HTR-8/SVneo (cell line): ENCODE results near the gene SCYL2.
A peak's percentile ranks its signal among the peaks of the same experiment; 100 is the strongest.
"Not testable (repeated sequence)": the region's sequence is repeated elsewhere in the genome, so short reads cannot be mapped to it uniquely, and the experiment has no call there.

ENCODE experiments used
- DNase-seq: peaks from one replicate; pipeline ENCODE4 v3.0.0; 2011; ENCODE audit warnings: low spot score, mixed read lengths; ENCODE audit not compliant: insufficient read length
- FAIRE-seq: peaks from 2 replicates; lab custom pipeline; 2011; peaks lifted over from hg19 to GRCh38; lab: Jason Lieb, UNC

SCYL2 gene, protein sequence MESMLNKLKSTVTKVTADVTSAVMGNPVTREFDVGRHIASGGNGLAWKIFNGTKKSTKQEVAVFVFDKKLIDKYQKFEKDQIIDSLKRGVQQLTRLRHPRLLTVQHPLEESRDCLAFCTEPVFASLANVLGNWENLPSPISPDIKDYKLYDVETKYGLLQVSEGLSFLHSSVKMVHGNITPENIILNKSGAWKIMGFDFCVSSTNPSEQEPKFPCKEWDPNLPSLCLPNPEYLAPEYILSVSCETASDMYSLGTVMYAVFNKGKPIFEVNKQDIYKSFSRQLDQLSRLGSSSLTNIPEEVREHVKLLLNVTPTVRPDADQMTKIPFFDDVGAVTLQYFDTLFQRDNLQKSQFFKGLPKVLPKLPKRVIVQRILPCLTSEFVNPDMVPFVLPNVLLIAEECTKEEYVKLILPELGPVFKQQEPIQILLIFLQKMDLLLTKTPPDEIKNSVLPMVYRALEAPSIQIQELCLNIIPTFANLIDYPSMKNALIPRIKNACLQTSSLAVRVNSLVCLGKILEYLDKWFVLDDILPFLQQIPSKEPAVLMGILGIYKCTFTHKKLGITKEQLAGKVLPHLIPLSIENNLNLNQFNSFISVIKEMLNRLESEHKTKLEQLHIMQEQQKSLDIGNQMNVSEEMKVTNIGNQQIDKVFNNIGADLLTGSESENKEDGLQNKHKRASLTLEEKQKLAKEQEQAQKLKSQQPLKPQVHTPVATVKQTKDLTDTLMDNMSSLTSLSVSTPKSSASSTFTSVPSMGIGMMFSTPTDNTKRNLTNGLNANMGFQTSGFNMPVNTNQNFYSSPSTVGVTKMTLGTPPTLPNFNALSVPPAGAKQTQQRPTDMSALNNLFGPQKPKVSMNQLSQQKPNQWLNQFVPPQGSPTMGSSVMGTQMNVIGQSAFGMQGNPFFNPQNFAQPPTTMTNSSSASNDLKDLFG

DNA sequence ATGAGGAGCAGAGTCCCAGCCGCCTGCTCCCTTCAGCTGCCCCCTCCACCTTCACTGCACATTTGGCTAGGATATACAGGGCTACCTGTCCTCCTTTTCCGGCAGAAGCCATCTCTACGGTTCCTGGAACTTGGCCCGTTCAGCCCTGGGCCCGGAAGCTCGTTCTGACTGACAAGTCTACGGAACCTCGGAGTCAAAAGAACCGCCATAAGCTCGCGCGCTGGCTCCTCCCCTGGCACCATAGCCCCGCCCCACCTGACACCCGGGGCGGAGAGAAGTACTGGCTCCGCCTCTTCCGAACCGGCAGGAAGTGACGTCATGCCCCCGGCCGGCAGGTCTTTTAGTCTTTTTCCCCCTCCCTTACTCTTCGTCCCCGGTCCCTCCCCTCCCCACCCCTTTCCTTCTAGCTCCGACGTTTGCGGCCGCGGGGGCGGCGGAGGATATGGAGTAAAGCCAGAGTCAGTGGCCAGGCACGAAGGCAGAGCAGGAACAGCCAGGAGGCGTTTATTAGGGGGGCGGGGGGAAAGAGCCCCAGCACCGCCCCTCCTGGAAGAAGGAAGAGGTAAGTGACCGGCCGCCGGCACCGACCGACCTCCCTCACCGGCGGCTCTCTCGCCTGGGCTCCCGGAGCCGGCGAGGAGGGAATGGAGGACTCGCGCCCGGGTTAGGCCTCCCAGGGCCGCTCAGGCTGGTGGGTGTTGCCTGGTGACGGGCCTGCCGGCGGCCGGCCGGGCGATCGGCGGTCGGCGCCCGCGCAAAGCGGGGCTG lies at the start of gene SCYL2, which contains the start of gene DEPDC4:
Gene SCYL2, plus strand, starts transcription at position 343 of the 768 bp plus-strand sequence. CDS start 15,794 bp downstream, outside the sequence.
Gene DEPDC4, minus strand, starts transcription at position 245 of the 768 bp plus-strand sequence. Its CDS starts 3 bp downstream, at position 242.
- peak; percentile 88 for DNase-seq
- no peak for FAIRE-seq

DNA sequence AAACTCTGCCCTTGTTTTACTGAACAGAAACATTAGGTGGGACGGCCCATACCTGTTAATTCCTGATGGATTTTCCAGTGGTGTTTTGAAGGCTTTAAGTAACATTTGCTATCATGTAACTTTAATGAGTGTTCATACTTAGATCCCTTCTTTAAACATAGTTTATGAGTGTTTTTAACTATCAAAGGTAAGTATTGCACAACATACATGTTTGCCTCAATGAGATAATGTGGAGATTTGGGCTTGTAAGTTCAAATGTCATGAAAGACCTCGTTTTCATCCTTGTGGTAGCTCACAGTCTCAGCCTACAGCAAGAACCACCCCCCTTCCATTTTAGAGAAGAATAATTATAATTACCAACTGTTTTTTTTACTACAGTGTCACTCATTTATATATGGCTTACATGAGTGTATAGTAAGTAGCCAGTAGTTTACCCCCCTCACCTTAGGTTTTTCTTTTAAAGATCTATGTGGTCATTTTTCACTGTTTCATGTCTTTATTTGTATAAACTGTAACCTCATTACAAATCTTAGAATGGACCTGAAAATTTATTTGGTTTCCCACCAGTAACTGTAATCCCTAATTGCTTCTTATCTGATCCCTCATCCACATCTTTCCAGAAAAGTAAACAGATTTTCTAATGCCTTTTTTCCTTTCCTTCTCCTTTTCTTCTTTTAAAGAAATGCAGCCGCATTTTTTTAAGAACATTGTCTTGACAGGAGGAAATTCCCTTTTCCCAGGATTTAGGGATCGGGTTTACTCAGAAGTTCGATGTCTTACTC lies 47.5 kb upstream of the SCYL2 start:
- DNase-seq: no peak
- no peak for FAIRE-seq

DNA sequence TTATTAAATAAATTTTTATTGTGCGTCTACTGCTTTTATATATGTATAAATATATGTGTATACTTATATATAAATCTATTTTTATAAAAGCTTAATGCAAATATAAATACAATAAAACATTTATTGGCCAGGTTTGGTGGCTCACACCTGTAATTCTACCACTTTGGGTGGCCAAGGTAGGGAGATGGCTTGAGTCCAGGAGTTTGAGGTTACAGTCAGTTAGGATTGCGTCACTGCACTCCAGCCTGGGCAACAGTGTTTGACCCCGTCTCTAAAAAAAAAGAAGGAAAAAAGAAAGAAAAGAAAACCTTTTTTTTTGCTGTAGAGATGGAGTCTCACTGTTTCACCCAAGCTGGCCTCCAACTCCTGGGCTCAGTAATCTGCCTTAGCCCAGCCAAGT lies 45.5 kb upstream of the SCYL2 start:
- no peak for FAIRE-seq
- DNase-seq: no peak

DNA sequence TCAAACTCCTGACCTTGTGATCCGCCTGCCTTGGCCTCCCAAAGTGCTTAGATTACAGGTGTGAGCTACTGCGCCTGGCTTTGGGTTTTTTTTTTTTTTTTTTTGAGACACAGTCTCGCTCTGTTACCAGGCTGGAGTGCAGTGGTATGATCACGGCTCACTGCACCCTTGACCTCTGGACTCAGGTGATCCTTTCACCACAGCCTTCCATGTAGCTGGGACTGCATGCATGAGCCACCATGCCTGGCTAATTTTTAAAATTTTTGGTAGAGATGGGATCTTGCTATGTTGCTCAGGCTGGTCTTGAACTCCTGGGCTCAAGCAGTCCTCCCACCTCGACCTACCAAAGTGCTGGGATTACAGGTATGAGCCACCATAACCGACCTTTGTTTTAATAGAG lies 44.8 kb upstream of the SCYL2 start:
- not testable (repeated sequence) for FAIRE-seq, DNase-seq

DNA sequence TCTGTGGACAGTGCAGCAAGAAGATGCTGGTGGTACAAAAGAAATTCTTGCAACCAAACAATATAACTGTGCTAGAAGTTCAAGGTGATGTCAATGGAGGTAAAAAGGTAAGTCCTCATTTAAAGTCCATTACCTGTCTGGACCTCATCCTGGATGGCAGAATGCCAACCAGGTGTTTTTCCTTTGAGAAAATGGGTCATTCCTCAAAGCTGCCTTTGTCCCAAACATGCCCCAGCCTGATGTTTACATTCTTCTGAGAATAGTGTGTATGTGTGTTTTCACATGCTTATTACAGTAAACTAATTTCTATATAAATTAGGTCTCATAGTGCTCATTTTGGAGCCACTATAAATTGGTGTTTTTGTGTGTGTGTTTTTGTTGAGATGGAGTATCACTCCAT lies 41.5 kb upstream of the SCYL2 start:
- DNase-seq (no peak), FAIRE-seq (no peak)

DNA sequence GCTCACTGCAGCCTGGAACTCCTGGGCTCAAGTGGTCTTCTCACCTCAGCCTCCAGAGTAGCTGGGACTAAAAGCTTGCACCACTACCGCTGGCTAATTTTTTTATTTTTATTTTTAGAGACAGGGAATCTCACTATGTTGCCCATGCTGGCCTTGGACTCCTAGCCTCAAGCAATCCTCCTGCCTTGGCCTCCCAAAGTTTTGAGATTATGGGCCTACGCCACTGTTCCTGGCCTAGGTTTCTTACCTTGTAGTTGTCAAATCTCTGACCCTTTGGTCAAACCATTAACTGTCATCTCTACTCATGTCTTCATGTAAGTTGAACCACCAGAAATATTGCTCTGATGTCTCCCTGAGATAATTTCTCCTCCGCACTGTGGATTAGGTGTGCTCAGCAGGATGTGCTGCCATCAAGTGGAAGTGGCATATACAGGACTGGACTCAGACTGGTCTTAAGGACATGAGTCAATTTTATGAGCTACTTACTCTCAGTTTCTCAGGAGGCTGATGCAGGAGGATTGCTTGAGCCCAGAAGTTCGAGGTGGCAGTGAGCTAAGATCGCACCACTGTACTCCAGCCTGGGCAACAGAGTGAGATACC lies 37.8 kb upstream of the SCYL2 start:
- DNase-seq: peak; percentile 36

DNA sequence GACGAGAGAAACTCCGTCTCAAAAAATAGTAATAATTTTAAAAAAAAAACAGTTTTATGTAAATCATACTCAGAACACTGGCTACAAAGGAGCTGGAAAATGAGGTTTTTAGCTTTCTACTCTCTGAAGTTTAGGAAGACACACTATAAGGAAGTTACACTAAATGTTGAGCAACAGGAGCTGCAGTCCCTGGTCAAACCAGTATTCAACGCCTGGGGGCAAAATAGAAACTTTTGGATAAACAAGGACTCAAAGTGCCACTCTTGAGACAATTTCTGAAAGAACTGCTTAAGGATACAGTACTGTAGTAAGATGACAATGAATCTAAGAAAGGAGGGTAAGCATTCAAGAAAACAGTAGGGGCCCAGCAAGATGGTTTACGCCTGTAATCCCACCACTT lies 37.1 kb upstream of the SCYL2 start:
- FAIRE-seq (no peak), DNase-seq (peak; percentile 14)

More for the DNA sequence above, 37.8 kb upstream of the SCYL2 start:
- FAIRE-seq: peak; percentile 82

DNA sequence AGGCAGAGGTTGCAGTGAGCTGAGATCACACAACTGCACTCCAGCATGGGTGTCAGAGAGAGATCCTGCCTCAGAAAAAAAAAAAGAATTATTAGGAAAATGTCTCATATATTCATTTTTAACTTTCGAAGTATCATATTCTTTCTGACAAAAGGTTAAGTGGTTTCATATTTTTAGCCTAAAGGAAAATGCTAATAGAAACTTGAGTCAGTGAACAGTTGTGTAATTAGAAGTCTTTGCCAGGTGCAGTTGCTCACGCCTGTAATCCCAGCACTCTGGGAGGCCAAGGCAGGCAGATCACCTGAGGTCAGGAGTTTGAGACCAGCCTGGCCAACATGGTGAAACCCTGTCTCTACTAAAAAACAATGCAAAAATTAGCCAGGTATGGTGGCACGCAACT lies 35.1 kb upstream of the SCYL2 start:
- not testable (repeated sequence) for FAIRE-seq, DNase-seq

DNA sequence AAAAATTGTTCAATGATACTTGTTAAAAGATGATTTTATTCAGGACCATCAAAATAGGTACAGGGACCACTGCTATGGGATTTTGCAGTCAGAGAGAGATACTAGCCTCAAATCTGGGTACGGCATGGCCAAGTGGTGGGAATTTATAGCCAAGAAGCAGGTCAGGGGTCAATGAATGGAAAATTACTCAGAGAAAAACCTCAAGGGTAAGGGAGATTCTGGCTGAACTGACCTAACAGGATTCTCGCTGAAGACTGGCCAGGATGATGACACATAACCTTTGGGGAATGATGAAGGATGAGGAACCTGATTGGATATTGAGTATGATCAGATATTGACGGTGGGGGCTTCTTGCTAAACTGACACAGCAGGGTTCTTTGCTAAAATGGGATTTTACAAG lies 32.8 kb upstream of the SCYL2 start:
- no peak for DNase-seq
- no peak for FAIRE-seq

DNA sequence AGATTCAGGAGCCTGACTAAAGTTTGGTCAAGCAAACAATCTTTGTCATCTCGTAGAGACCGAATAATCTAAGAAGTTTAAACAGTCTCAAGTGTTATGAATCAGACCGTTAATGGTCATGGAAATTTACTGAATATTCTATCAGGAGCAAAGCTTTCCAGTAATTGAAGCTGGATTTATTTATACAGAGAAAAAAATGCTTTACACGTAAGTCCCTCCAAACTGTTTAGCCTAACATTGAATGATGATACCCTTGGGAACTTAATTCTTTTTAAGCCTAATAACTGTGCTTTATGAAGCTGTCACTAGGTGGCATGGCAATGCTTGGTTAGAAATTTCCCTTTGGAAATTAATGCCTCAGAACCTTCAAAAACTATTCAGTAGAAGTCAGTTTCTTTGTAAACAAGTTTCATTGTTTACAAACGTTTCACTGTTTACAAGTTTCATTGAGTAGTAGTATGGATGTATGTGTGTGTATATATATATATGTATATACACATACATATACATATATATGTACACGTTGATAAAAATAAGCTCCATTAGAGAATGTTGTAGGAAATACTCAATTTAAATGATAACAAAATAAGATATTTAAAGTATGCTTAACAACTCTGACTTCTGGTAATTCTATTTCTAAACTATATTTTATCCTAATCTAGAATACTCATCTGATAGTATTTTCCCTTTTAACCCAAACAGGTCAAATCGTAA lies 32.2 kb upstream of the SCYL2 start:
- no peak for FAIRE-seq
- DNase-seq: peak; percentile 41

DNA sequence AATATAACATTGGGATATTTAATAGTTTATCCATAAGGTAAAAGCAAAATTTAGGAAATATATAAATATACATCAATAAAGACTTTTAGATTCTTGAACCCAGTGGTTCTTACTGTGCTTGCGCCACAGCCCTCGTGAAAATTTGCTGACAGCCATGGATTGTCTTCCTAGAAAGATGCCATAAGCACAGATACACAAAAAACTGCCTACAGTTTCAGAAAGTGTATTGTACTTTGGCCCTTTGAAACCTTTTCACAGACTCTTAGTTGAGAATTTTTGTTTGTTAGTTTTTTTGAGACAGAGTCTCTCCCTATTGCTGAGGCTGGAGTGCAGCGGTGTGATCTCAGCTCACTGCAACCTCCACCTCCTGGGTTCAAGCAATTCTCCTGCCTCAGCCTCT lies 28.2 kb upstream of the SCYL2 start:
- FAIRE-seq: no peak

DNA sequence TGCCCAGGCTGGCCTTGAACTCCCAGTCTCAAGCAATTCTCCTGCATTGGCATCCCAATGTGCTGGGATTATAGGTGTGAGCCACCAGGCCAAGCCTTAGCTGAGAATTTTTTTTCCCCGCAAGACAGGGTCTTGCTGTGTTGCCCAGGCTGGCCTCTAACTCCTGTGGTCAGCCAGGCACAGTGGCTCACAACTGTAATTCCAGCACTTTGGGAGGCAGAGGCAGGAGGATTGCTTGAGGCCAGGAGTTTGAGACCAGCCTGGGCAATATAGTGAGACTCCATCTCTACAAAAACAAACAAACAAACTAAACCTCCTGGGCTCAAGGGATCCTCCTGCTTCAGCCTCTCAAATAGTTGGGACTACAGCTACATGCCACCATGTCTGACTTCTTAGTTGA lies 27.4 kb upstream of the SCYL2 start:
- DNase-seq: no peak
- FAIRE-seq: no peak

More for the DNA sequence above, 28.2 kb upstream of the SCYL2 start:
- DNase-seq: no peak

DNA sequence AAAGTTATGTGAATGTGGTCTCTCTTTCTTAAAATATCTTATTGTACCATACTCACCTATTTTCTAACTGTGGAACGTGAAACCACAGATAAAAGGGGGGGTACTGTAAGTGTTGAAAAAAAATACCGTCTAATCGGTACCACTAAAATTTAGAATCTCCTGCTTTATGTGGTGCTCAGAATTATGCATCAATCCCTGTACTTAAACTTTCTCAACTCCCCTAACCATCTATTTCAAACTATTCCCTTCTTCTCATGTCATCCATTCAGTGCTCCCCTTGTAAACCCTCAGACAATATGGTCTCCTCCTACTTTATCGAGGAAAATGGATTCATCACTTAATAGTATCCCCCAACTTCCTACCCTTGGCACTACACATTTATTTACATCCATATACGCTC lies 23.8 kb upstream of the SCYL2 start:
- FAIRE-seq: no peak
- DNase-seq: no peak

DNA sequence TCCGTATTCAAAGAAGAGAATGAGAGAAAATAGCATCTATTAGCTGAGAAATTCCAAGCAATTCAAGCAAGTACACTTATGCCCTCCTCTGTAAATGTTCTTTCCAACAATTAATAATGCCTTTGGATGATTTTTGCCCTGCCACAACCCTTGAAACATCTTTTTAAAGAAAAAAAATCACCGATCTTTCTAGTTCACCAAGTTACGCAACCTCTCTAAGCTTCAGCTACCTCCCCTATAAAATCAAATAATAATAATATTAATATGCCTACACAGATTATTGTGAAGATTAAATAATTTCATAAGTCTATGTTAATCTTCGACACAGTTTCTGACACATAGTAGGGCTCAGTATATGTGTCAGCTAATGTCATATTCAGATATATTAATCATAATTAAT lies 19.2 kb upstream of the SCYL2 start:
- no peak for DNase-seq
- FAIRE-seq: no peak

DNA sequence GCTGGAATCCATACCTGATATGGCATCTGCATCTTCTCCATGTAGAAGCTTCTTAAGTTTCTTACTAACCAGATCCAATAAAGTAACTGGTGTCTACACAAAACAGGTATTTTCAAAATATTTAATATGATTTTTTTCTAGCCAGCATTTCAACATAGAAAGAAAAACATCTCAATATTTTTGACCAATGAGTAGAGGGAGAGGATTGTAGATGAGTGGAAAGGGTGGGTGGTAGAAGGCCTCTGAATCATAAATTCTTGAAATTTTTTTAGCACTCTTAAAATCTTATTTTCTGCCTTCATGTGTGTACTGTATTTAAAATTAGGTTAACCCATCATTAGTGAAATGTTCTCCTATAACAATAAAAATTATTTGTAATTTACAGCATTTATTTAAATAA lies 18.1 kb upstream of the SCYL2 start:
- DNase-seq (no peak), FAIRE-seq (no peak)

DNA sequence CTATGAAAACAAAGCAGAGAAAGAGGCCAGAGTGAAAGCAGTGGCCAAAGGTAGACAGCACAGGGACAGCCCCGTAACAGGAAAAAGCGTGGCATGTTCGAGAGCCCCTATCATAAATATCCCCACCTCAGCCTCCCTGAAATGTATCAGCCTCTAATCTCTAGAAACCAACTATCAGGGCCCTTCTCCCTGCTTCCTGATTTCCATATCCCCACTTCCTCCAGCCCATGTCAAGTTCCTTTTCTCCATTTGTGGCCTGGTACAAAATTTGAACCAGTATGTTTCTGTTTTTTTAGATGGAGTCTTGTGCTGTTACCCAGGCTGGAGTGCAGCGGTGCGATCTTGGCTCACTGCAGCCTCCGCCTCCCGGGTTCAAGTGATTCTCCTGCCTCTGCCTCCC lies 17.0 kb upstream of the SCYL2 start:
- DNase-seq (no peak), FAIRE-seq (no peak)

DNA sequence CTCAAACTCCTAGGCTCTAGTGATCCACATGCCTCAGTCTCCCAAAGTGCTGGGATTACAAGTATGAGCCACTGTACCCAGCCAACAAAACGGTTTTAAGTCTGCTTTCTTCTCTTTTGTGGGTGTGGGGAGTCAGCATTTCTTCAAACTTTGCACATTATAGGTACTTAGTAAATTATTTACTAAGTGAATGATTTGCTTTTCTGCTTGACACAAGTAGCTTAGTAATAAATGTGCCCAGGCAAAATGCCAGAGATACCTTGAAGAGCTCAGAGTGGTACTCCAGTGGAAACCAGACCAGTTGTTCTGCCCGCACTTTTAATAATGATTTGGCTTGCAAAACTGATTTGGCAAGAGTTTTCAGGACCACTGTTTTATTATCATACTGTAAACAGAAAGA lies 15.1 kb upstream of the SCYL2 start:
- DNase-seq: no peak
- no peak for FAIRE-seq

DNA sequence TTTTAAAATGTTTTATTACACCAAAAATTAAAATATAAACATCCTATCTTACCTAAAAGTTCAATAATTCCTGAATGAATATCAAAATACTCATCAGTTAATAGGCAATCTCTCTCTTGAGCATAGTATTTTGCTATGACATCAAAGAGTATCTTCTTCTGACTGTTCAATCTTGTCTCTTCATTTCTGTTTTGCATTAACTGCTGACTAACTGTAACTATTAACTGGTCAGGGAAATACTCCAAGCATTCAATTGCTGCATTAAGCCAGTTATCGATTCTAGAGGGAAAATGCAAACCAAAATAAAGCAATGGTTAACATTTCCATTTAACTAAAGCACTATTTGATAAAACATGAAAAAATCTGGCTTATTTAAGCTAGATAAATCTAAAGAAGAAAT lies 13.5 kb upstream of the SCYL2 start:
- no peak for DNase-seq
- FAIRE-seq: no peak
